GM19397 (cell line): ENCODE results near the gene CBX4.

Experiments
- ATAC-seq: cut with Tn5 transposase; IDR thresholded peaks from one replicate; pipeline ENCODE4 v1.9.1; 2021; ENCODE audit warnings: mild to moderate bottlenecking, moderate library complexity; ENCODE audit not compliant: unreplicated experiment

Gene CBX4

DNA sequence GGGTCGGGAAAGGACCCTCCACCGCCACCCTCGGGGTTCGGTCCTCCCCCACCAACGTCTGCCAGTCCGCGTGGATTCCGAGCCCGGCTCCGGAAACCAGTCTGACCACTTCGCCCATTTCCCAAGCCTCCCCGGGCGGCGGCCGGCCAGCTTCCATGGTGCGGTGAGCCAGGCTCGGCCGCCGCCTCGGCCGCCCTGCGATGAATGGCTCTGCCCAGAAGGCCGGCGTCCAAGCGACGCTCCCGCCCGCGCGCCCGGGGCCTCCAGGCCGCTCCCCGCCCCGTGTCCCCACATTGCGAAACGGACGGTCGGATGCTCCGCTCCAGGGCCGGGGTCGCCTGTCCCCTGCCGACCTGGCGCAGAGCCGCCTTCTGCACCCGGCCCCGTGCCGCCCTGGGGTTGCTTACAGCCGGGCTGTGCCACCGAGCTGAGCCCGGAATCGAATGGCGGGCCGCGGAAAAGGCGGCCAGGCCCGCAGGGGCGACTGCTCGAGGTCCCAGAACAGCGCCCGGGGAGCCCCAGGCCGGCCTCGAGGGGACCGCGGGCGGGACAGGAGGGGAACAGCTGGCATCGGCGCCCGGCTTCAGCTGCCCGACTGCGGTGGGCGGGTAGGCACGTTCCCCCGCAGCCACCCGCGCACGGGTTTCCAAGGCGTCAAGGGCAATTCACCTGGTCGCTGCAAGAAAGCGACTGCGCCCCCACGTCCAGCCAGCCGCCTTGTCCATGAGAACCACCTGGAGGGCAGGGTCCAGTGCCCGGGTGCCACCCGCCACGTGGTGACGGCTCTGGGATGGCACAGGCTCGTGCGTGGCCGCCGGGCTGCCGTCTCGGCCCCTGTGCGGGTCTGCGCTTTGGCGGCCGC lies 24.0 kb downstream of the CBX4 start:
- no peak for ATAC-seq

DNA sequence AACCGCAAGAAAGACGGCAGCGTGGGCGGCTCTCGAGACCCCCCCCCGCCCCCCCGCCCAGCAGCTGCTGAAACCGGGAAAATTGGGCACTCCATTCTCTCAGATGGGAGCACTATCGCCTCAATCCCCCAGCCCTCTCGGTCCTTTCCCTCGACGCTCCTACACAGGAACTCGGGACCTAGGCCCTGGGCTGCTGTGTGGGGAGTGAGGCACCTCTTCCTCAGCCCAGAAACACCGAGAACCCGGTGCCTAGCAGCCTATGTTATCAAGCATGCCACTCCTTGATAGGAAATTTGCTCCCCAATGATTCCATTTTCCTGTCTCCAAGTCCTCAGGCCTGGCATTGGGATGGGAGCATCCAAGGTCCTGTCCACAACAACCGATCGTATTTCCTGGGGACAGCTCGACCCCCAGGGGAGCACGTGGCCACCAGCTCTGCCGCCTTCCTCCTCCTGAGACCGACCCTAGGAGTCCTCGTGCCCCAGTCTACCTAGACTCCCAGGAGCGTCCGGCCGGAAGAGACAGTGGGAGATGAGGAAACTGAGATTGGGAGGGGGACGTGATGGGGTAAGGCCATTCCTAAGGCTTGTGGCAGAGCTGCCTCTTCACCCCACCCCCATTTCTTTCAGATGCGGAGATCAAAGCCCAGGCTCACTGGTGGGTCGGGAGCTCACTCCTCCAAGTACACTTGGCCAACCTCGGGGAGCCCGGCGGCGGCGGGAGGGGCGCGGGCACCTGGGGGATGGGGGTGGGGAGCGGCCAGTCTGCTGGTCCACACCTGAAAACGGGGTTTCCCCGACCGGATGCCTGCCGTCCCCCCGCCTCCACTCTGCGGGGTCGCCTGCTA lies 24.9 kb downstream of the CBX4 start:
- ATAC-seq, result no peak

DNA sequence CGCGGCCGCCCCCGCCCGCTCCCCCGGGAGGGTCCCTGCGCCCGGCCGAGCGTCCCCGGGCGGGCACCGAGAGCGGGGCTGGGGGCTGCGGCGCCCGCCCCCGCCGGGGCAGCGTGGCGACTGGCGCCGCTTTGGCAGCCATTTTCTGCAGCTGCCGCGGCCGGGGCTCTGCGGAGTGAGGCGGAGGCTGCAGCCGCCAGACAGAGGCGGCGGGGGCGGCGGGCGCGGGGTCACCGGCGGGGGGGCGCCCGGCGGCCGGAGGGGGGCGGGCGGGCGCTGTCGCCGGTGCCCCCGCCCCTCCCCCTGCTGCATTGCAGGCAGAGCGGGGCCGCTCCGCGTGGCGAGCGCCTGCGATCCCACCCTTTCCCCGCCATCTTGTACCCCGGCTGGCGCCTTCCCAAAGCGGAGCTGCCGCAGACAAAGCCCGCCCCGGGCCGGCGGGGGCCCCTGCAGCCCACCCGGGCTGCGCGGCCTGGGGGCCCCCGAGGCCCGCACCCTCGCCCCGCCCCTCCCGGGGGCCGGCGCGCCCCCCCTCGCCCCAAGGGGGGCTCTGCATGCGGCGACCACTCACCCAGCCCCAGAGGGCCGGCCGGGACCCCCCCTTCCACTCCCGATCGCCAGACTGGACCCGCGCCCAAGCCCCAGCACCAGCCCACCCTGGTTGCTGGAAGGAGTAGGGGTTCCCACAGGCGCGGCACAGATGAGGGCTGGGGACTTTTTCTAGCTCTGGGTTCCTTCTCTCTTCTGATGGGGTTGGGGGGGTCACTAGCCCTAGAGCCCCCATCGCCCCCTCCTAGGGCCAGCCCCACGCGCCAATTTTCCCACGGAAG lies 25.7 kb downstream of the CBX4 start:
- no peak for ATAC-seq

DNA sequence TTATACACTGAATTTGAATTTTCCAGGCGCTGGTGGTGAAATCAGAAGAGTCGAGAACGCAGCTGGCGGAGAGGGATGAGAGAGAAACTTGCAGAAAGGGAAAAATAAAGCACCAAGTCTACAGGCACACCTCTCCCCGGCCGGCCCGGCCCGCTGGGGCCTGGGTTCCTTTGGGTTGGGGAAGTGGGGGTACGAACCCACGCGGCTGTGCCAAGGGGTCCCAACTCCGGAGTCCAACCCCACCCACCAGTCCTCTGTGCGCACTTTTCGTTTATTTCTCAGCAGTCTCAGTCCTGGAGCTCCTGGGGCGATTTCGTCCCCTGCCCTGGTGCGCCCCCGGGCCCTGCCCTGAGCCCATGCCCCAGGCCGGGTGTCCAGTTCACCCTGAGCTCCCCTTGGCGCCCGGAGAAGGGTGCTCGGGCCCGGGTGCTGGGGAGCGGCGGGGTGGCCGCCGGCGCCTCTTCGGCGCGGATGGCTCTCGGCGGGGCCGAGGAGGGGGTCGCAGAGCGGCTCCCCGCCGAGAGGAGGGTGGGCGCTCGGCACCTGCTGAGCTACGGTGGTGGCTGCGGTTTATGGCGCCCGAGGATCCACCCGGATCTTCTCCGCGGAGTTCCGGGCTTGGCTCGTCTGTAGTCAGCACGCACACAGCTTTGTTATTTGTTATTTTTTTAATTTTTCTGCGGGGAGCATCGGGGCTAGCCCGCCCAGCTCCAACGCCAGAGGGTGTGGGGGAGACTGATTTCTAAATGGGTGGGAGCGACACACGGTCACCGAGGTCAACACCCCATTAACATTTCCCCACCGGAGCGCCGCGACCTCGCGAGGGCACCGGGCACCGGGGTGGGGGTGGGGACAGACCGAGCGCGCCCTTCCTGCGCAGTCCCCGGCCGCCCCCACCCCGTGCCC lies 26.6 kb downstream of the CBX4 start:
- no peak for ATAC-seq

DNA sequence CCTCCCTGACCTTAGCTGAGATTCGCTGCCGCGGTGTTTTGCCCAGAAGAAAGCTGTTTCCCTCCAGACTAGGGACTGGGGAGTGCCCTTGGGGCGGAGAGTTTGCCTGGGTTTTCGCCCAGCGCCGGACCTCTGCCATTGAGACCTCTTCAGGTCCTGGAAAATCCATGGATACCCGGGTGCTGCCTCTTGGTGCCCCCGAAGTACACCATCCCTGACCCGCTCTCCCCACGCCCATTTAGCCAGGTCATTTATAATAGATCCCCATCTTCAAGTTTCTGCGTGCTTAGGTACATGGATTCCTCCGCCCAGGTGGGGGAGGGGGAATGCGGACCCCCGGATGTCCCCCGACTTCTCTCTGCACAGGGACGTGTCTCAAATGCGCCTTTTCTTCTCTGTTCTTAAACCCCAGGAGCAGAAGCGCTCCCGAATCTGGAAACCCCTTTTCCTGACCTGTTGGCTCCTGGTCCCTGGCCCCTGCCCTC lies 27.3 kb downstream of the CBX4 start:
- no peak for ATAC-seq

DNA sequence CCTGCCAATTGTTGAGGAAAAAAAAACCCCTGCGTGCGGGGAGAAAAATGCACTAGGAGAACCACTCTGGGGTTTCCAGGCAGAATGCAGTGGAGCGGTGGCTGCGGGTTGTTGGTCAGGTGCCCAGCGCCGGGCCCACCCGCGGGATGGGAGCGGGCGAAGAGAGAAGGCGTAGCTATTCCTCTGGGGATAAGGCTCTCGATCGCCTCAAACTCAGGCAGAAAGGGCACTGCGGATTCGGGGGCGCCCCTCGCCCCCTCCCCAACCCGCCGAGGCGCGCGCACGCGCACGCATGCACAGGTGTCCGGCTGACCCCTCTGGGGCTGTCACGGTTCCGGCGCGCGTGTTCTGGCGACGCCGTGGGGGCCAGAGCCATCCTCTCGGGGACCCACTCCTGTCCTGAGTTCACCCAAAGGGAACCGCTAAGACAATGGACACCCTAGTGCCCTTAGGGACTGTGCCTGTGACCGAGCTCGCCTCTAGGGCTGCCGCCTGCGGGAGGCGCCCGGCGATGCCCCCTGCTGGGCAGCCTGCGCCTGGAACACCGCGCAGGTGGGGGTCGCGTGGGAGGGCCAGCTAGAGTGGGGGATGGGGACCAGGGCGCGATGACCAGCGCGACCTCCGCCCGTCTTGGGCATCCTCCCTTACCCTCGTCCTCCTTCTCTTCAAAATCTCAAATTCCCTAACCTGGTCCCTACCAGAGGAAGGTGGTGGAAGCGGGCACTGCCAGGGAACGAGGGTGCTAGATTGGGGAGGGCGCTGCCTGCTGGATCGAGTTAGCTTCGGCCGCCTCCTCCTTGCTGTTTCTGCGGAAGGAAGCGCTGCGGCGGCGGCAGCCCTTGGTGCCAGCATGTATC lies 28.0 kb downstream of the CBX4 start:
- ATAC-seq, result no peak

DNA sequence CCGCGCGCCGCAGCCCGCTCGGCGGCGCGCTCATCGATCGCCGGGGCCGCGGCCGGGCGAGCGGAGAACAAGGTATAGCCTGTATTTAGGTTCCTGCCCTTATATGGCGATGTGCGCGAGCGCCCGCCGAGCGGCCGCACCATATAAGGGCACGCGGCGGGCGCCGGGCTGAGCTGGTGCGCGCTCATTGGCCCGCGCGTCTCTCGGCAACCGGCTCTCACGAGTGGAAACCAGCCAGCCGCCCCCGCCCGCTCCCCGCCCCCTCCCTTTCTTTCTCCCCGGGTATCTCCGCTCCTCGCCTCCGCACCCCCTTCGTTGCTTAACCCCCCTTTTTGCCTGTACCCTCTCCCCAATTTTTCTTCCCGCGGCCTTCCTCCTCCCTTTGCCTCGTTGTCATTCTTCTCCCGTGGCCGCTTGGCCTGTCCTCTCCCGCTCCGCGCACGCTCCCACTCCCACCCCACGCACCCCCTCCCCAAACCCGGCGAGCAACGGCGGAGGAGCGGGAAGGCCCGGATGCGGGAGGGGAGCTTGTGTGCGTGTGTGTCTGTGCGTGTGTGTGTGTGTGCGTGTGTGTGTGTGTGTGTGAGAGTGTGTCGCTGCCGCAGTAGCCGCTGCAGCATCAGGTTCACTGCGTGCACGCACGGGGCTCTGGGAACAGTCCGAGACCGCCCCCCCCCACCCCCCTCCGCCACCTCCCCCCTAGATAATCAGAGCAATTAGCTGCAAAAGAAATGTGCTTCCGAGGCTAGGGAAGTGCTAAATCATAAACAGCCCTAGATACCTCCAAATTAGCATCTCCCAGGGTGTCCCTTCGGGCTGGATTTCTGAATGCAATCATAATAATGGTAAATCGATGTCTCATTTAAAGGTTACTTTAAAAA lies 28.9 kb downstream of the CBX4 start:
- peak; percentile 72 for ATAC-seq

DNA sequence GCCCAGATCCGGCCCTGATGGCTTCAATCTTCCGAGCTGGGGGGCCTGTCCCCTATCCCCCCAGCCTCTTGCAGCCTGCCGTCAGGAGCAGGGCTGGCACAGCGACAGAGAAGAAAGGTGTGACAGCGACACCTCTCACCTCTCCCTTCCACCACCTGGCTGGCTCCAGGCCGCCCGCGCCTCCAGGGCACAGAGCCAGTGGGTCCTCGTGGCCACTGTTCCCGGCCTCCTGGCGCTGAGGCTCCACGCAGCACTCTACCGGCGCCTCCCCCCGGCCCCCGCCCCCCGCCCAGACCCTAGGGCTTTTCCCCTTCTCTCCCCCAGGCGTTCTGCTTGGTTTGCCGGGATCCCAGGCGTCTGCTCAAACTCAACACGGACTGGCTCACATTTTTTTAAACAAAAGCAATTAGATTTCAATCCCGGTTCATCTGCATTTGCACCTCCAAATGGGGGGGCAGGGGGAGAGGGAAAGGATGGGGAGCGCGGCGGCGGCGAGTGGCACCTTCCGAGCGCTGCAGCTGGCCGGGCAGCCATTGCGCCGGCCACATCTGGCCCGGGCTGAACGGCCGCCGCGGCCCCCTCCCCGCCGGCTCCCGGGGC lies 29.6 kb downstream of the CBX4 start:
- no peak for ATAC-seq

DNA sequence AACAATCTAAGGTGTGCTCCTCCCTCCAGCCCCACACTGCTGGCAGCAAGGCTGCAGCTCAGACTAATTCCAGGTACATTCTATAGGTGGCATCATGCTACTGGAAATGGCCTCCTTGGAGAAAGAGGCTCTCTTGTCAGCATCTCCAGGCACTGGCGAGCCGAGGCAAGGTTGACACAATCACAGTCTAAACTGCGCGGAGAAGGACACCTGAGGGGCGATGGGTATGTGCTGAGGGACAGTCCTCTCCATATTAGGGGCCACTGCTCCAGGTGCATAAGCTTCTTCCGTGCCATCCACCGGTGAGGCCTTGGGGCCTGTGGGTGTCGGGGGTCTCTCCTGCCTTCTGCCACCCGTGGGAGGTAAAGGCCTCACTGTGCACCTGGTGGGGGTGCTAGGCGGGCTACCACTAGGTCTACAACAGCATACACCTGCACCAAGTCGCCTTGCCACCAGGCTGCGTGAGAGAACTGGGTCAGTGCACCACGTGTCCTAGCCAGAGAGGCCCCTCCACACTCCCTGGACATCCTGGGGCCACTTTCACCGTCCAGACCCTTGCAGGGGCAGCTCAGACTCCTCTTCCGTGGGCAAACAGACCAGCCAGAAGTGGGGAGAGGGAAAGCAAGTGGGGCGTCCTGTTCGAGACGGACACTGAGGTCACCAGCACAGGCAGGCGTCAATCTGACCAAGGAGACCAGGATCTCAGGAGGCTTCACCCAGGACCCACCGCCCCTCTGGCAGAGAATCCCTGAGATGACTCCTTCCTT lies 30.3 kb downstream of the CBX4 start:
- ATAC-seq, result no peak

DNA sequence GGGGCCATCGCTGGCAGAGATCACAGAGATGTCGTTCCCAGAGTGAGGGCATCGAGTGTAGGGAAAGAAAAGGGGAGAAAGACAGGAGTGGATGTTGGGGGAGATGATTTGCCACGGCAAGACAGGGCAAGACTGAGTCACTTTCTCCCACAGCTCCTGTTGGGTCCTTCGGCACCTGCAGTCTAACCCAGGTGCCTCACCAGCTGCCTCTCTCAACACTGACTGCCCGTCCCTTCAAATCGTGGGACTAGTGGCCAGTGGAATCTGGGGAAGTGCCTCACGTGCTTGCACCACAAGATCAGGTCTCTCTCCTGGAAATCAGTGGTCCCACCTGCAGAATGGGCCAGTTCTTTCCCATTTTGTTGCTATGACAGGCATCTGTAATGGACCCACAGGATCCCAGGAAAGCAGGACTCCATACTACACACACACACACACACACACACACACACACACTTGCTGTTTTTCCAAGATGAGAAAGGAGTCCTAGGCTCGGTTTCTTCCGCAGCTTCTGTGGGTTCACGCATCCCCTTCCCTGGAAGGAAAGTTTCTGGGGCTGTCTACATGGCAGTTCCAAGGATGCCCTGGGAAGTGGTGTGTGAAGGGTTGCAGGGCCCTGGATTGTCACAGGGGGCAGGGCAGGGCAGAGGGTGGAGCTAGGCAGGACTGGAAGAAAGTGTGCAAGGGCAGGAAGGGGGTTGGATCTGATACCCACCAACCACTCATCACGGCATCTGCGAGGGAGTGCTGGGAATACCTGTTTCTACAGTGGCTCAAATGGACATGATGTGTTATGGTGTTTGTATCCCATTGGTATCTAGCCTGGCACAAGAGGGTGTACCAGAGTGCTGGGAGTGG lies 32.1 kb downstream of the CBX4 start:
- ATAC-seq, result no peak

DNA sequence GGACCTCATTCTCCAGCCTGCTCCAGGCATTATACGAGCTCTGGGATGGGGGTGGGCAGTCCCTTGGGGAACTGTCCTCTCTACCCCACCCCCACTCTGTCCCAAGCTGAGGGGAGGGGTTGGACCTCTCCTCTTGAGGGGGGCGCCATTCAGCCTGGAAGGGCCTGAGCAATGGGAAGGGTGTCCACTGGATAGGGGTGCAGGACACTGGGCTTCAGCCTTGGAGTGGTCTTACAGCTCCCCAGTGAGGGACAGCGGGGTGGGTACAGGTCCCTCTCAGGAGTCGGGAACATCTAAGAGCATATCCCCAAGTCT lies 32.8 kb downstream of the CBX4 start:
- no peak for ATAC-seq

DNA sequence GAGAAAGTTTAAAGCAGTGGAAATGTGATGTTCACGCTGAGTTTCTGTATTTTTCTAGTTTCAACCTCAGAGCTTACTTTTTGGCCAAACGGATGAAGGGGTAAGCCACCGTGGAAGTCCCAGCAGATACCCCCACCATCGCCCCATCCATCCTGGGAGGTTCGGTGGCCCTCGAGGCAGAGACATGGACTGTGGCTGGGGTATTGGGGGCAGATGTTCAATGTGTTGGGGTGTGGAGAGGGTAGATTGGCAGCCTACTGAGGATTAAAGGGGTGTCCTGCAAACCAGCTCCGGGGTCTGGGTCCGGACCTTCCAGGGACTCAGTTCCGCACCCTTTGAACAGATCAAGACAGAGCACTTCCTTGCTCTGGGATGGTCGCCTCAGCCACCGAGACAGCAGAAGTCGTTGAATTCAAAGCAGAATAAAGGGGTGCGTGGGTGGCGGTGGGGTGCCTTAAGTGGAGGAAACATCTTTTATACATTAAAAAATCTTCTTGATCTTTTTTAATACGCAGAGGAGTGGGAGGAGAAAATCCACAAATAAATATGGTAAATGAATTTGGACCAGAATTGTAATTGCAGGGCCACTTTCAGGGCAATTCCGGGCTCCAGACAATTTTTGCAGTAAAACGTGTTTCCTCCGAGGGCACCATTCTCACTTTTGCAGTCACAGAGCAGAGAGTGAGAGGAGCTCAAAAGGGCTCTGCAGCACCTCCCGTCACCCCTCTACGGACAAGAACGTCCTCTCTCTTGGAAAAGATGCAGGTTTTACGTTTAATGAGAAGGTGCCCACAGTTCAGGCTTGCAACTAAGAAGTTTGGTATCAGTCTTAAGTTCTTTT lies 34.2 kb downstream of the CBX4 start:
- no peak for ATAC-seq

DNA sequence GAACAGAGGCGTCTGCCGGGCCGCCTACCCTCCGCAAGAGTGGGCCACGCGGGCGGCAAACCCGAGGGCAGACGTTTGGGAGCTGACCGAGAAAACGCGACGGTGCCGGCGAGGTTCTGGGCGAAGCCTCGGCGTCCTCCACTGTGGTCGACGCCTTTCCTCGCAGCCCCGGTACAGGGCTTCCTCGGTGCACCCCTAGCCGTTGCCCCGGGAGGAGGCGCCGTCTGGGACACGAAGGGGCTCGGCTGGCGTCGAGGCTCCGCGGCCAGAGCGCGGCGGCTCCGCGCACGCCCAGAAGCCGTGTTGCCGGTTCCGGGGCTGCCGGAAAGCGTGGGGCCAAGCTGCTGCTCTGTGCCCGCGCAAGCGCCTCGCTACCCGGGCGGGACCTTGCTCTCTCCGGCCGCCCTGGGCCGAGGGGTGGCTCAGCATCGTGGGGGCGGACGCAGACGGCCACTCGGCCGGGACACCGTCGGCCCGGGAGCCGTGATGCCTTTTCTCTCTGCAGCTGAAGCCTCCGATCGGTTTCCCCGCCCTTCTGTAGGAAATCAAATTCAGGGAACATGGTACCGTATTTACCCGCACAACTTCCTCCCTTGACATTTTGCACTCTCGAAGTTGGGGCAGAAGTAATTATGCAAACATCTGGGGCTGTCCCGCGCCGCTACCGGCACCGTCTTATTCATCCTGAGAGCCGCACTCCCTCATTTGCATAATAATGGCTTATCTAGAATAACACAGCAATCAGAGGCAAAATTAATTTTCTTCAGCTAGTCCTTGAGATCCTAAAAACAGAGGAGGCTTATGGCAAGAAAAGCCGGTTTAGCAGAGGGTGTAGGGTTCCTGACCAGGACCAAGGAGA lies 35.0 kb downstream of the CBX4 start:
- peak; percentile 65 for ATAC-seq

DNA sequence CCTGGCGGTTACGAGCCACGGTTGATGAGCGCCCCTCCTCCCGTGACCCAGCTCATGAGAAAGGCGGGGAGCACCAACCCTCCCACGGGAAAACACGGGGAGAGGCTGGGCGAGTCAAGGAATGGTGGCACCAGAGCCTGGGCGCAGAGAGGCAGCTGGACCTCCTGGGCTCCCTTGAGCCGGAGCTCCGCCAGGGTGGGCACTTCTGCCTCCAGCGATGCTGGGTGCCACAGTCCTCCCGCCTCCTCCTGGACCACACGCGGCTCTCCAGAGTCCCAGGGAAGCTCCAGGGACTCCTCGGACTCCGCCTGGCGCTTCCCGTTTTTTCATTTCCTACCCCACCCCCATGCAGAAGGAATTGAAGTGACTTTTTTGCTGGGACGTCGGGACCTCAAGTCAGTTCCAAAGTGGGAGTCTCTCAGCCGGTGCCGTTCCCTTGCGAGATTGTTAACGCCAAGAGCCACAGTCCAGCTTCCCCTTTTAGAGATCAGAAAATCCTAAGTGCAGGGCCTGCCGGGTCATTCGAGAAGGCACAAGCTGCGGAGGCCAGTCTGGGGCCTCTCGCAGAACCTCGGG lies 35.7 kb downstream of the CBX4 start:
- ATAC-seq, result no peak
